ENCODE measurements around the gene ZNF491.
"Not testable (repeated sequence)": the region's sequence is repeated elsewhere in the genome, so short reads cannot be mapped to it uniquely, and the experiment has no call there.

ZNF491 gene

GRCh38 chr19:11807099-11807380, 8.7 kb downstream of the ZNF491 start:
- no peak for DNase-seq

- DNase-seq = no peak
Measured at GRCh38 chr19:11813703-11814028, 15.3 kb downstream of the ZNF491 start.

DNA sequence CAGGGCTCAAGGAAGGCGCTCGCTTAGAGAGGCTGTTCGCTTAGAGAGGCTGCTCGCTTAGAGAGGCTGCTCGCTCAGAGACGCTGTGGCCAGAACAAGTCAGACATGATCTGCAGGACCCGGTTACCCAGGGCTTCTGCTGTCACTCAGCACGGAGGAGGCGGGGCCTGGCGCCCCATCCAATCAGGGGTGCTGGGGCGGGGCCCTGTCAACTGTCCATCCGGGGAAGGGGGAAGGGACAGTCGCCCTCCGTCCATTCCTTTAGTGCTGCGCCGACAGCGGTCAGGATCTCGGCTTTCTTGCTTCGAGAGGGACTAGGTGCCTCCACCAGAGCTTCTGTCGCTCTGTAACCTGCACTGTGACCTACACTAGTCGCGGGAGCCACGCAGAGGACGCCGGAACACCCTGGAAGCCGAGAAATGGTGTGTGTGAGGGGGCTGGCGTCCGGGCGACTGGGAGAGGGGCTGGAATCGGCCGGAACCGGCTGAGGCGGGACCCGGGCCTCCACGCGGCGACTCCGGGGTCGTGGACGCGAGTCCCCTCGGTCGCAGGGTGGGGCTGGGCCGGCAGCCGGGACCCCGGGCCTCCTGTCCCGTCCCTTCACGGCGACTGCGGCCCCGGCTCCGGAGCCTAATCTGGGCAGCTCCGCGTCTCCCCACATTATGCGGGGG, 15.8 kb downstream of the ZNF491 start, which contains the start of gene ZNF440:
Gene ZNF440 (plus strand): TSS at position 245 of the 671 bp plus-strand sequence. CDS start 175 bp downstream, at position 420.
- DNase-seq = peak; percentile 95

- no peak for DNase-seq
Measured at GRCh38 chr19:11814700-11815035, 16.3 kb downstream of the ZNF491 start.

- no peak for DNase-seq
Measured at GRCh38 chr19:11821474-11822109, 23.3 kb downstream of the ZNF491 start.

- DNase-seq = not testable (repeated sequence)
Measured at GRCh38 chr19:11828957-11829876, 30.9 kb downstream of the ZNF491 start.

- no peak for DNase-seq
Measured at GRCh38 chr19:11832253-11832912, 34.1 kb downstream of the ZNF491 start.

DNA sequence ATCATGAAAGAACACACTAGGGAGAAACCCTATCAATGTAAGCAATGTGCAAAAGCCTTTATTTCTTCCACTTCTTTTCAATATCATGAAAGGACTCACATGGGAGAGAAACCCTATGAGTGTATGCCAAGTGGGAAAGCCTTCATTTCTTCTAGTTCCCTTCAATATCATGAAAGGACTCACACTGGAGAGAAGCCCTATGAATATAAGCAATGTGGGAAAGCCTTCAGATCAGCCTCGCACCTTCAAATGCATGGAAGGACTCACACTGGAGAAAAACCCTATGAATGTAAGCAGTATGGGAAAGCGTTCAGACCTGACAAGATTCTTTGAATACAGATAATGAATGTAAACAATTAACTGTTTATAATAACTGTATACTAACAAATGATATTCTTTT, 35.2 kb downstream of the ZNF491 start:
- DNase-seq = no peak

- not testable (repeated sequence) for DNase-seq
Measured at GRCh38 chr19:11835626-11836066, 37.3 kb downstream of the ZNF491 start.

DNA sequence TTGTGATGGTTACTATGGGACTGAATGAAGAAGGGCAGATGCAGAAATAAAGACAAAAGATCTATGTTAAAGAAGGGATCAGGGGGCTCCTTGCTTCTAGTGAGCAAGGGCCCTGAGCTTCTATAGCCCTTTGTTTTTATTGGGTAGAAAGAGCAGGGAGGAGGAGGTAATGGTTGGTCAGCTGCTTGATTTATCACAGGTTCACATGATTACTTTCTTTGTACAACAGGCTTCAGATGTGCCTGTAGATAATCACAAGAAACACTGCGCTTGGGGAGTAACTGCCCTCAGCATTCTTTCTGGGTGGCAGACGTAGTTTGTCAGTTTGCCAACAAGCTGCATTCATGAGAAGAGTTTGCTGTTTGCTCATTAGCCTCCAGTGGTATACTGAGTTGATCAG, 45.4 kb downstream of the ZNF491 start:
- no peak for DNase-seq

DNA sequence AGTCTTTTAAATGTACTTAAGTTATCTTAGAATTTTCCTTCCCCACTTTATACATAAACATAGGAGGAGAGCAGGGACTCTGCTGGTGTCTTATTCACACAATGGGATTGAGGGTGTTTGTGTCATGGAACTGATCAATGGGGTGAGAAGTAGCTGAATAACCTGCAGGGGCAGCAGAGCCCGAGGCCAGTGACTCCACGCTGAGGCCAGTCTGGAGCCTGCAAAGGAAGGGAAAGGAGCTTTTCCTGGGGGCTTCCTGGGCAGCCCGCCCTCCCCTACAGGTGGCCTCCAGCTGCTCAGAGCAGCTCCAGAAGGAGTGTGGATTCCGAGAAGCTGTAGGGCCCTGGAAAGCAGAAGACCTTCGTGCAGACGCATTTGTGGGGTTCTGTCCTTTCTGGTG, 49.3 kb downstream of the ZNF491 start:
- not testable (repeated sequence) for DNase-seq

DNA sequence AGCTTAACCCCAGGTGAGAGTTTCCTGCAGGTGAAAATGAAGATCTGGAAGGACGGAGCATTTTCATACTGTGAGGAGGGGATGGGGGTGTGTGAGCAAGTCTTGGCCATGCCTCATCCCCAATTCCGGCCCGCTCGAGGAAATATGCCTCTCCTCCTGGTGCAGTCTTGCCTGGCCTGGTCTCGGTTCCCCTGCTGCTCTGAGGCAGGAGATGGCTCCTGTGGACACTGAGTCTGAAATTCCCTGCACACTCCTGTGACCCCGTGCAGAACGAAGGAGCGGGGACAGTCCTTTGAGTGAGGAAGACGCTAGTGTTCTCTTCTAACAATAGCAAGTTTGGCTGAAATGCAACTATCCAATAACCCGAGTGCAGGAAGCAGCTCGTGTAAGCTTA, 49.9 kb downstream of the ZNF491 start:
- DNase-seq = no peak

GRCh38 chr19:11848594-11849469, 50.5 kb downstream of the ZNF491 start, which contains the start of gene ZNF439:
Gene ZNF439, plus strand, starts transcription at chr19:11848726. Its CDS starts 142 bp downstream, at chr19:11848868.
- peak; percentile 90 for DNase-seq

- not testable (repeated sequence) for DNase-seq
Measured at GRCh38 chr19:11850289-11850688, 52.0 kb downstream of the ZNF491 start.

DNA sequence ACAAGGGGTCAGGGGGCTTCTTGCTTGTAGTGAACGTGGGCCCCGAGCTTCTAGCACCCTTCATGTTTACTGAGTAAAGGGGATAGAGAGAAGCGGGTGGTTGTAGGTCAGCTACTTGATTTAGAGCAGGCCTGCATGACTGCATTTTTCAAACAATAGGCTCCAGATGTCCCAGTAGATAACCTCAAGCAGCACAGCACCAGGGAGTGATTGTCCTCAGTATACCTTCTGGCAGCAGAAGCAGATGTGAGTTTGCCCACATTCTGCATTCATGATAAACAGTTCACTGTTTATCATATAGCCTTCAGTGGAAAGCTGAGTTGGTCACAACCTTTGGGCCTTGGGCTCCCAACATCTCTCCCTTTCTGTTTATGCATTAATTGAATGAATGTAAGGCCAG, 55.0 kb downstream of the ZNF491 start:
- no peak for DNase-seq

- DNase-seq = no peak
Measured at GRCh38 chr19:11856596-11857250, 58.4 kb downstream of the ZNF491 start.
